ENCODE measurements around the gene CSPG5.

Gene CSPG5

GRCh38 chr3:47536221-47536891, 42.3 kb downstream of the CSPG5 start:
- DNase-seq: no peak

- no peak for DNase-seq
Measured at GRCh38 chr3:47533996-47534454, 44.6 kb downstream of the CSPG5 start.

- DNase-seq: no peak
Measured at GRCh38 chr3:47533481-47533880, 45.2 kb downstream of the CSPG5 start.

GRCh38 chr3:47527952-47528725, 50.5 kb downstream of the CSPG5 start:
- DNase-seq: no peak

GRCh38 chr3:47525617-47526016, 53.0 kb downstream of the CSPG5 start:
- DNase-seq: no peak

- no peak for DNase-seq
Measured at GRCh38 chr3:47523310-47524073, 55.2 kb downstream of the CSPG5 start.

GRCh38 chr3:47522082-47522987, 56.3 kb downstream of the CSPG5 start:
- peak in 3 of 4 experiments; percentile 30 to 53 (median 35) for DNase-seq

- no peak for DNase-seq
Measured at GRCh38 chr3:47520756-47521155, 57.9 kb downstream of the CSPG5 start.

- no peak for DNase-seq
Measured at GRCh38 chr3:47517937-47518336, 60.7 kb downstream of the CSPG5 start.

GRCh38 chr3:47515864-47516319, 62.8 kb downstream of the CSPG5 start:
- DNase-seq: no peak

- DNase-seq: no peak
Measured at GRCh38 chr3:47515100-47515499, 63.6 kb downstream of the CSPG5 start.

GRCh38 chr3:47513125-47513929, 65.3 kb downstream of the CSPG5 start, which contains the start of gene ELP6:
TSS of gene ELP6 (minus strand) at chr3:47513712. CDS start at chr3:47513590, 122 bp downstream.
- DNase-seq: peak; percentile 96 to 99 (median 98)

GRCh38 chr3:47512416-47513124, 66.1 kb downstream of the CSPG5 start:
- DNase-seq: peak in 2 of 4 experiments; percentile 15 to 32
